GM23338 (cell line): Measurements from ENCODE around the gene SEMA4D. TPM values are rescaled to one million over a fixed set of nuclear protein-coding genes. Genes with fewer than 3 reads are reported as not detected.

Experiments used
- CREB1 ChIP-seq: fragments of 250-450 bp; sonication (Bioruptor Pico); IDR thresholded peaks from 2 replicates; pipeline ENCODE4 v1.5.0; 2020; ENCODE audit warnings: low read depth, mild to moderate bottlenecking, moderate library complexity
- CTCF ChIP-seq, 2 experiments: fragments of 200-600 bp in 1 of 2; sonication (generic) in 1 of 2; conservative IDR thresholded peaks; 2 replicates each; pipeline versions ENCODE4 v1.5.1 to v1.6.1; 2016 to 2017; ENCODE audit warnings: antibody characterized with exemption in 2 of 2, low read depth in 2 of 2, mild to moderate bottlenecking in 2 of 2, moderate library complexity in 1 of 2
- EZH2 ChIP-seq: fragments of 200-600 bp; sonication (generic); IDR thresholded peaks from one replicate; pipeline ENCODE4 v1.8.0; 2017; ENCODE audit warnings: antibody characterized with exemption, mild to moderate bottlenecking, low read depth; ENCODE audit not compliant: unreplicated experiment
- NANOG ChIP-seq: IDR thresholded peaks from 2 replicates; pipeline ENCODE4 v1.6.1; 2016; ENCODE audit warnings: antibody characterized with exemption, borderline replicate concordance
- POLR2AphosphoS5 ChIP-seq: IDR thresholded peaks from 2 replicates; pipeline ENCODE4 v1.6.1; 2016; ENCODE audit warnings: antibody characterized with exemption, low read depth
- REST ChIP-seq: IDR thresholded peaks from one replicate; pipeline ENCODE4 v1.6.1; 2018; ENCODE audit warnings: antibody characterized with exemption; ENCODE audit not compliant: unreplicated experiment
- STAT1 ChIP-seq: IDR thresholded peaks from one replicate; pipeline ENCODE4 v1.6.1; 2016; ENCODE audit warnings: antibody characterized with exemption; ENCODE audit not compliant: unreplicated experiment
- ZNF114 ChIP-seq: fragments of 250-450 bp; sonication (Bioruptor Pico); IDR thresholded peaks from 2 replicates; pipeline ENCODE4 v1.5.0; 2020; ENCODE audit warnings: mild to moderate bottlenecking, moderate library complexity
- ZNF331 ChIP-seq: fragments of 250-450 bp; sonication (Bioruptor Pico); IDR thresholded peaks from 2 replicates; pipeline ENCODE4 v1.5.0; 2020; ENCODE audit warnings: low read depth, mild to moderate bottlenecking, moderate library complexity
- ZNF462 ChIP-seq: fragments of 250-450 bp; sonication (Bioruptor Pico); IDR thresholded peaks from 2 replicates; pipeline ENCODE4 v1.5.0; 2020; ENCODE audit warnings: mild to moderate bottlenecking, moderate library complexity
- polyA plus RNA-seq: library from polyadenylated mRNA; unstranded; fragments of >200 nt; fragmentation: Nextera tagmentation; extraction: Ambion mirVana; gene quantifications from 2 replicates; pipeline ENCODE4 v1.2.1, GENCODE V29; 2016
- total RNA-seq: library from RNA; depleted of rRNA; stranded (reverse); fragments of >200 nt; shearing (Covaris generic); gene quantifications from 2 replicates; pipeline ENCODE4 v1.2.3, GENCODE V29; 2014

The SEMA4D gene
- total and polyA plus RNA-seq, 2 experiments from 2014 or later, result 19.3 to 63.0 TPM

GRCh38 chr9:89515416-89515815, 17.5 kb upstream of the SEMA4D start (continued):
- no peak for TF ChIP-seq ZNF462 (CRISPR knock-in tag)
- no peak for TF ChIP-seq EZH2
- TF ChIP-seq STAT1, result no peak
- no peak for TF ChIP-seq CTCF (conservative IDR thresholded peaks at IDR 0.05; ENCODE audit: low read depth in 2 of 2)
- TF ChIP-seq ZNF114 (CRISPR knock-in tag), result no peak
- TF ChIP-seq ZNF331 (CRISPR knock-in tag), result no peak
- TF ChIP-seq REST, result no peak
- no peak for TF ChIP-seq CREB1
- no peak for TF ChIP-seq NANOG
- TF ChIP-seq POLR2AphosphoS5, result no peak
